Endothelial cell of umbilical vein (primary cell): ENCODE measurements around the gene EML6. TPM values are rescaled to one million over a fixed set of nuclear protein-coding genes. Genes with fewer than 3 reads are reported as not detected.

Experiments
- BruUV-seq: library from RNA; stranded (reverse); fragments of 400-500 nt; replicated peaks from 2 replicates; lab custom pipeline; 2021; lab: Mats Ljungman, UMichigan
- CTCF ChIA-PET: fragments of 300-600, 350-600 bp; sonication (Branson Sonifier 250); formaldehyde crosslinking; loops from one replicate; lab custom pipeline; 2021; ENCODE audit warnings: antibody characterized with exemption, inconsistent platforms; lab: Charles Lee
- POLR2A ChIA-PET: fragments of 300-600, 350-600 bp; sonication (Branson Sonifier 250); formaldehyde crosslinking; loops from one replicate; lab custom pipeline; 2021; ENCODE audit warnings: antibody characterized with exemption, inconsistent platforms; lab: Charles Lee
- DNase-seq: peaks from one replicate; pipeline ENCODE4 v3.0.0-alpha.2; 2011; ENCODE audit warnings: low read depth, low spot score
- FAIRE-seq: peaks from 2 replicates; lab custom pipeline; 2011; peaks lifted over from hg19 to GRCh38; lab: Jason Lieb, UNC
- H2AFZ ChIP-seq: 2 replicates; pipeline ENCODE4 v1.6.0; 2012; ENCODE audit warnings: low read depth, low read length, control low read depth, inconsistent platforms
- H3K27ac ChIP-seq: 2 replicates; pipeline ENCODE4 v1.5.1; 2011; ENCODE audit warnings: low read depth, mild to moderate bottlenecking, control low read depth, low read length, moderate library complexity; ENCODE audit not compliant: insufficient read depth
- H3K27me3 ChIP-seq, 2 experiments: 2 replicates each; pipeline versions ENCODE4 v1.6.0 to v1.6.1; 2011; ENCODE audit warnings: low read length in 2 of 2, mixed read lengths in 1 of 2; ENCODE audit not compliant: control insufficient read depth in 2 of 2, insufficient read depth in 2 of 2
- H3K36me3 ChIP-seq, 2 experiments: 2 replicates in 1 of 2; 3 replicates in 1 of 2; pipeline ENCODE4 v1.5.1; 2011; ENCODE audit warnings: low read length in 2 of 2, mild to moderate bottlenecking in 1 of 2, moderate library complexity in 1 of 2; ENCODE audit not compliant: control insufficient read depth in 2 of 2, insufficient read depth in 2 of 2; ENCODE audit errors: extremely low read depth in 1 of 2
- H3K4me1 ChIP-seq: 3 replicates; pipeline ENCODE4 v1.5.1; 2011; ENCODE audit warnings: mild to moderate bottlenecking, low read length; ENCODE audit not compliant: control insufficient read depth, insufficient read depth; ENCODE audit errors: extremely low read depth
- H3K4me2 ChIP-seq: 2 replicates; pipeline ENCODE4 v1.6.1; 2011; ENCODE audit warnings: low read length, control low read depth, mixed read lengths; ENCODE audit not compliant: insufficient read depth
- H3K4me3 ChIP-seq, 3 experiments: fragments of 200-600 bp in 1 of 3; sonication (generic), shearing (Covaris generic) in 1 of 3; replicated peaks in 1 of 3; 2 replicates each; pipeline ENCODE4 v1.5.1; 2011 to 2016; ENCODE audit warnings: control low read depth in 3 of 3, low read length in 3 of 3, mild to moderate bottlenecking in 2 of 3, inconsistent platforms in 1 of 3, low read depth in 1 of 3, moderate library complexity in 1 of 3; ENCODE audit not compliant: insufficient read depth in 1 of 3
- H3K79me2 ChIP-seq: 2 replicates; pipeline ENCODE4 v1.6.0; 2012; ENCODE audit warnings: low read length, inconsistent platforms; ENCODE audit not compliant: control insufficient read depth, insufficient read depth
- H3K9ac ChIP-seq: replicated peaks from 2 replicates; pipeline ENCODE3; 2011; ENCODE audit warnings: low read length, control low read depth; ENCODE audit not compliant: insufficient read depth; ENCODE audit errors: extremely low read depth
- H3K9me1 ChIP-seq: replicated peaks from 3 replicates; pipeline ENCODE4 v1.6.0; 2011; ENCODE audit warnings: mild to moderate bottlenecking, low read length; ENCODE audit not compliant: control insufficient read depth, insufficient read depth; ENCODE audit errors: extremely low read depth
- H3K9me3 ChIP-seq: replicated peaks from 2 replicates; pipeline ENCODE4 v1.5.1; 2012; ENCODE audit warnings: low read length, inconsistent platforms; ENCODE audit not compliant: control insufficient read depth, insufficient read depth
- H4K20me1 ChIP-seq: replicated peaks from 2 replicates; pipeline ENCODE3; 2011; ENCODE audit warnings: mild to moderate bottlenecking, low read length; ENCODE audit not compliant: control insufficient read depth, insufficient read depth; ENCODE audit errors: extremely low read depth
- CTCF ChIP-seq, 2 donors: IDR thresholded peaks; 1 replicate in 1 of 2; 2 replicates in 1 of 2; pipeline ENCODE4 v1.5.1; 2011; ENCODE audit warnings: low read length in 2 of 2, mild to moderate bottlenecking in 2 of 2, moderate library complexity in 2 of 2, control low read depth in 1 of 2, inconsistent platforms in 1 of 2, low read depth in 1 of 2; ENCODE audit not compliant: insufficient read depth in 1 of 2; ENCODE audit errors: extremely low read depth in 1 of 2
- EZH2 ChIP-seq: IDR thresholded peaks from 2 replicates; pipeline ENCODE4 v1.6.1; 2012; ENCODE audit warnings: borderline replicate concordance, low read depth, mild to moderate bottlenecking, moderate library complexity, low read length, inconsistent platforms; ENCODE audit not compliant: severe bottlenecking
- FOS ChIP-seq: IDR thresholded peaks from 2 replicates; pipeline ENCODE4 v1.6.1; 2011; ENCODE audit warnings: mild to moderate bottlenecking, low read length, moderate library complexity, borderline replicate concordance; ENCODE audit not compliant: insufficient read depth
- GATA2 ChIP-seq: IDR thresholded peaks from 2 replicates; pipeline ENCODE4 v1.7.0; 2011; ENCODE audit warnings: low read depth, mild to moderate bottlenecking, moderate library complexity, mixed read lengths, low read length; ENCODE audit not compliant: insufficient read length, insufficient read depth
- JUN ChIP-seq: IDR thresholded peaks from 2 replicates; pipeline ENCODE4 v1.6.1; 2011; ENCODE audit warnings: borderline replicate concordance, low read depth; ENCODE audit not compliant: insufficient read length, insufficient read depth
- MYC ChIP-seq: IDR thresholded peaks from one replicate; pipeline ENCODE4 v1.6.1; 2011; ENCODE audit warnings: mild to moderate bottlenecking, low read depth, low read length
- POLR2A ChIP-seq: IDR thresholded peaks from 2 replicates; pipeline ENCODE4 v1.6.1; 2012; ENCODE audit warnings: low read depth, mild to moderate bottlenecking, control low read depth, low read length
- POLR2AphosphoS5 ChIP-seq: IDR thresholded peaks from 2 replicates; pipeline ENCODE4 v1.6.1; 2012; ENCODE audit warnings: low read depth, mild to moderate bottlenecking, control low read depth, low read length, moderate library complexity; ENCODE audit not compliant: insufficient read depth
- dilution Hi-C: fragments of 300-500 bp; cut with MboI; formaldehyde crosslinking; loops from one replicate; pipeline ENCODE4 v1.15.0; 2019; ENCODE audit warnings: low sequenced_read_pairs; ENCODE audit not compliant: extremely low pct_ligation_motif_present
- intact Hi-C: fragments of 100-400 bp; cut with micrococcal nuclease; formaldehyde crosslinking; loops from one replicate; pipeline ENCODE4 v1.10.0; 2022
- polyA plus RNA-seq, 4 experiments: library from polyadenylated mRNA; depleted of rRNA in 3 of 4; stranded (reverse) in 3 of 4; unstranded in 1 of 4; fragments of >200 nt; gene quantifications; 2 replicates each; pipeline versions ENCODE4 v1.2.1 to v1.2.3, GENCODE V29; 2011 to 2012; ENCODE audit warnings: missing spikeins in 1 of 4
- total RNA-seq: library from RNA; stranded (reverse); gene quantifications from 2 replicates; pipeline ENCODE4 v1.2.3, GENCODE V29; 2021
- TF ChIP-seq, protein P1 (sequence below): IDR thresholded peaks from 2 replicates; pipeline ENCODE4 v1.6.1; 2011; ENCODE audit not compliant: insufficient read depth, insufficient read length

The EML6 gene
- total and polyA plus RNA-seq, 2 donors (not counting 3 experiments of a cell fraction or from before 2014, with no cell fraction given): 0.79 to 2.1 TPM

DNA sequence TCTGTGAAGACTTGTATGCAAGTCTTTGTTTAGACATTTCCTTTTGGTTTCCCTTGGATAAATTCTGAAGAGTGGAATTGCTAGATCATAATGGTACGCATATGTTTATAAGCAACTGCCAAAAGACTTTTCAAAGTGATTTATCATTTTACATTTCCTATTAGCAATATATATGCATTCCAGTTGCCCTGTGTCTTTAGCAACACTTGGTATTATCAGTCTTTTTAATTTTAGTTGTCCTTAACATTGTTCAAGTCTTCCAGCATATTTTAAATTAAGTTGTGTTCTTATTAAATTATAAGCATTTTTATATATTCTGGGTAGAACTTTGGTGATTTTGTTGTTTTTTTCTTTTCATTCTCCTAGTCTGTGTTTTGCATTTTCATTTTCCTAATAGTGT, 81.8 kb downstream of the EML6 start:
- dilution Hi-C loops: no loop called here
- TF ChIP-seq CTCF (IDR thresholded peaks at IDR 0.05; ENCODE audit: extremely low read depth in 1 of 2, insufficient read depth in 1 of 2, low read depth in 1 of 2, low read length in 2 of 2) (no peak), FOS (no peak)
- intact Hi-C loops: no loop called here
- BruUV-seq: no TSS peak
- H3K9me1 ChIP-seq: no peaks in the 10 kb centered on the region
- H3K4me2 ChIP-seq: no peak overlapping the region
- no peak overlapping the region for H3K4me3 ChIP-seq
- H4K20me1 ChIP-seq: no peaks in the 10 kb centered on the region
- peaks cover 2 to 11% of the 10 kb centered on the region in 2 experiments for H3K27me3 ChIP-seq
- no peak for FAIRE-seq
- CTCF ChIA-PET: no interaction called here
- H3K9ac ChIP-seq: no peak overlapping the region
- H3K9me3 ChIP-seq: no peaks in the 10 kb centered on the region
- H2AFZ ChIP-seq: no peak overlapping the region
- no peaks in the 10 kb centered on the region for H3K36me3 ChIP-seq
- POLR2A ChIA-PET: interaction anchor here (0.6 kb wide), 1 partner anchor 811 kb away, joined by 7 read pairs; no protein-coding TSS in a partner anchor
- no peak for DNase-seq
- no peaks in the 10 kb centered on the region for H3K79me2 ChIP-seq
- H3K4me1 ChIP-seq: no peaks in the 10 kb centered on the region
- H3K27ac ChIP-seq: no peak overlapping the region

- Histone ChIP-seq H3K9ac (no peak overlapping the region), H3K27ac (no peak overlapping the region), H3K79me2 (no peaks in the 10 kb centered on the region), H3K4me1 (no peaks in the 10 kb centered on the region), H3K27me3 (peaks cover 2 to 11% of the 10 kb centered on the region in 2 experiments), H3K9me1 (no peaks in the 10 kb centered on the region), H3K9me3 (no peaks in the 10 kb centered on the region), H3K36me3 (no peaks in the 10 kb centered on the region), H3K4me3 (no peak overlapping the region), H2AFZ (no peak overlapping the region), H4K20me1 (no peaks in the 10 kb centered on the region), H3K4me2 (no peak overlapping the region)
- no peak for DNase-seq
- TF ChIP-seq MYC: no peak
- TF ChIP-seq CTCF (IDR thresholded peaks at IDR 0.05; ENCODE audit: extremely low read depth in 1 of 2, insufficient read depth in 1 of 2, low read depth in 1 of 2, low read length in 2 of 2): no peak
- no peak for TF ChIP-seq POLR2AphosphoS5
- TF ChIP-seq FOS: no peak
- TF ChIP-seq, protein P1, sequence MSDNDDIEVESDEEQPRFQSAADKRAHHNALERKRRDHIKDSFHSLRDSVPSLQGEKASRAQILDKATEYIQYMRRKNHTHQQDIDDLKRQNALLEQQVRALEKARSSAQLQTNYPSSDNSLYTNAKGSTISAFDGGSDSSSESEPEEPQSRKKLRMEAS: no peak
- no peak for TF ChIP-seq EZH2
- TF ChIP-seq JUN: no peak
- no peak for TF ChIP-seq POLR2A
- TF ChIP-seq GATA2: no peak
- ChIA-PET POLR2A (no interaction called here), CTCF (interaction anchor here (1.2 to 1.5 kb wide), 2 partner anchors 9 to 32 kb away, joined by 3 read pairs; no protein-coding TSS in a partner anchor)
- no peak for FAIRE-seq
- dilution Hi-C loops: no loop called here
- BruUV-seq: no TSS peak
- intact Hi-C loops: no loop called here
These were observed 83.5 kb downstream of the EML6 start for GRCh38 chr2:54806975-54807374.
